NCI-H128 (cell line): ENCODE data around the gene FLOT2.
"Not testable (repeated sequence)": the region's sequence is repeated elsewhere in the genome, so short reads cannot be mapped to it uniquely, and the experiment has no call there.

Source experiments
- DNase-seq: peaks from one replicate; lab custom pipeline; 2025; ENCODE audit not compliant: unreplicated experiment; lab: John Stamatoyannopoulos, UW

Gene FLOT2

DNA sequence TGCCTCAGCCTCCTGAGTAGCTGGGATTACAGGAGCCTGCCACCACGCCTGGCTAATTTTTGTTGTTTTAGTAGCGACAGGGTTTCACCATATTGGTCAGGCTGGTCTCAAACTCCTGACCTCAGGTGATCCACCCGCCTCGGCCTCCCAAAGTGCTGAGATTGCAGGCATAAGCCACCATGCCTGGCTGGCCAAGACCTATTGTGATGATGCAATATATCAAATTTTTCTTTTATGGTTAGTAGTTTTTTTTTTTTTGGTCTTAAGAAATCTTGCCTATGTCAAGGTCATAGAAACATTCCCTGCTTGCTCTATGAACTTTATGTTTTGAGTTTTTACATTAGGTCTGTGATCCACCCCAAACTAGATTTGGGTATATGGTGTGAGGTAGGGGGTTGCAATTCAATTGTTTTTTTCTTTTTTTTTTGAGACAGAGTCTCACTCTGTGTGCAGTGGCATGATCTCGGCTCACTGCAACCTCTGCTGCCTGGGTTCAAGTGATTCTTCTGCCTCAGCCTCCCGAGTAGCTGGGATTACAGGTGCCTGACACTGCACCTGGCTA is 20.3 kb downstream of the FLOT2 start:
- DNase-seq = not testable (repeated sequence)

DNA sequence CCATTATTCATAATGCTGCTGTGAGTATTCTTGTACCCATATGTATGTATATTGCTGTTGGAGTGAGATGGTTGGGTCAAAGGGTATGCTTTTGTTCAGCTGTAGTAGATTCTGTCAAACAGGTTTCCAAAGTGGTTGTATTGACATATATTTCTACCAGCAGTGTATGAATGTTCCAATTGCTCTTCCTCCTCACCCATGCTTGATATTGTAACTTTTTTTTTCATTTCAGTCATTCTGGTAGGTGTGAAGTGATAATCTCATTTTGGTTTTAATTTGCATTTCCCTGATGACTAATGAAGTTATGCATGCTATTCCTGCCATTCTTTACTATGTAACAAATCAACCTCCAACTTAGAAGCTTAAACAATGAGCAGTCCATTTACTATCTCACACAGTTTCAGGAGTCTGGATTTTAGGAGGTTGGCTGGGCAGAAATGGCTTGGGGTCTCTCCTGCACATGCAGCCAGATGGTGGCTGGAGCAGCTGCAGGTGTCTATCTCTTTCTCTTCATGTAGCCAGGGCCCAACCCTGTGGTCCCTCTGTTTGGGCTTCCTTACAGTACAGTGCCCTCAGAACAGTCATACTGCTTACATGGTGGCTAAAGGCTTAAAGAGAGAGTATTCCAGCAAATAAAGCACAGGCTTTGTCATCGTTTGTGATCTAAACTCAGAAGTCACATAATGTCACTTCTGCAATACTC is 21.5 kb downstream of the FLOT2 start:
- DNase-seq = no peak

DNA sequence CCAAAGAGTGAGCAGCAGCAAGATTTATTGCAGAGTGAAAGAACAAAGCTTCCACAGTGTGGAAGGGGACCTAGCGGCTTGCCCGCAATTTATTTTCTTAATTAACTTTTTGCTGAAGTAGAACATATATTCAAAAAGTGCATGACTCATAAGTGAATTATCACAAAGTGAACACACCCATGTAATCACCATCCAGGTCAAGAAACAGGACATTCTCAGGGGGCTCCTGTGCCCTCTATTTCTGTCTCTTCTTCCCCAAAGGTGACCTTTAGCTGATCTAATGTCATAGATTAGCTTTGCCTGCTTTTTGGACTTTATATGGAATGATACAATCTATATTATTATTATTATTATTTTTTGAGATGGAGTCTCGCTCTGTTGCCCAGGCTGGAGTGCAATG is 22.8 kb downstream of the FLOT2 start:
- DNase-seq = no peak

- DNase-seq = no peak
Observed at GRCh38 chr17:28873839-28874238, 23.7 kb downstream of the FLOT2 start.

GRCh38 chr17:28871056-28871579 is 26.4 kb downstream of the FLOT2 start:
- no peak for DNase-seq

DNA sequence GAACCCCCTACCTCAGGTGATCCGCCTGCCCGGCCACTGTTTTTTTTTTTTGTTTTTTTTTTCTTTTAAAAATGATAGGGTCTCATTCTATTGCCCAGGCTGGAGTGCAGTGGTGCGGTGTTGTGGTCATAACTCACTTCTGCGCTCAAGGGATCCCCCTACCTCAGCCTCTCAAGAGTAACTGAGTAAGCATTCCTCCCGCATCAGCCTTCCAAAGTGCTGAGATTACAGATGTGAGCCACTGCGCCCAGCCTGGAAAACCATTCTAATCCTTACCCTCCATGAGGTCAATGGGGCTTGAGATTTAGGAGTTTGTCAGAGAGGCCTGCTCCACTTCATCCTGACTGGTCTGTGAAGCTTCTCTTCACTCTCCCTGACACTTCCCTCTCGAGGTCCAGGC is 30.3 kb downstream of the FLOT2 start:
- no peak for DNase-seq

GRCh38 chr17:28865946-28866752 is 31.4 kb downstream of the FLOT2 start:
- DNase-seq = no peak

DNA sequence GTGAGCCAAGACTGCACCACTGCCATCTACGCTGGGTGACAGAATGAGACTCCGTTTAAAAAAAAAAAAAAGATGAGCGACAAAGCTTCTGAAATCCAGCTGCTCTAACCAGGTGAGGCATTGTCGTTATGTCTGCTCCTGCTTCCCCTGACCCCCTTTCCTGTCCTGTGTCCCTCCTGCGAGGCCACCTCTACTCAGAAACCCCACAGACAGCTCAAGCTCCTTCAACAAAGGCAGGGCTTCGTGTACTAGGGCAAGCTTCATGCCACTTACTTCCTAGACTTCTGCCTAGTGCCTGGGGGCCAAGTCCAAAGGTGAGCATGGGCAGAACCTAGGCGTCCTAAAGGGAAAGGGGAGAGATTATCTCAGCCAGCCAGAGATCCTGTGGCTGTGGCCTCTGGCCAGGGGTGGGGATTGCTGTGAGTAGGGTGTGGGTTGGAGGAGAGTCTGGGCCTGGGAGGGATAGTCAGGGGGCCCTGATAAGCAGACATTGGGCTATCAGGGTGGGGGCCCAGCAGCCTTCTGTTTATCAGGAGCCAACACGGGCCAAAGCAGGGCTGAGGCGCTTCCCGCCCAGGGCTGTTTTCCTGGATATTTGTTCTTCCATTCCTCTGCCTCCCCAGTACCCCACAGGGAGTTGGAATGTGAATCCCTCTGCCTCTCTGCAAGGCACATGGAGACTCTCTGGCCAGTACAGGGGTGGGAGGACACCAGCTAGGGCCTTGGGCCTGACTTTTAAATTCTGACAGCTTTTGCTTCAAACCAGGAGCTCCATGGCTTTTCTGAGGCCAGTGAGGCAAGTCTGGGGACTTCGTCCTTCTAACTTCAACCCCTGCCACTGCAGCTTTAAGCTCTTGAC is 32.3 kb downstream of the FLOT2 start:
- no peak for DNase-seq

DNA sequence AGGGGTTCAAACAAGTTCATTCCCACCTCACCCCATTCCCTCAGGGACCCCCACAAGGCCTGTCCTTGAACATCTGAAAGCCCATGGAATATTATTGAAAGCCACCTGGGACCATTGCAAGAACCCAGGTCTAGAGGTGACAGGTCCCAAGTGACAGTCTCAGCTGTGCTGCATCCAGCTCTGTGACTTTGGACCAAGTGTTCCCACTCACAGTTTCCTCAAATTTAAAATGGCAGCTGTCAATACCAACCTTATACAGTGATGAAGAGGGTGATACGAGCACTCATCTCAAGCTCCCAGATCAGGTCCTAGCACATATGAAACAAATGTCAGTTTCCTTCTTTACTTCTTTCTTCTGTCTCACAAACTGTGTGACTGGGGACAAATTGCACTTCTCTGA is 33.6 kb downstream of the FLOT2 start:
- no peak for DNase-seq

DNA sequence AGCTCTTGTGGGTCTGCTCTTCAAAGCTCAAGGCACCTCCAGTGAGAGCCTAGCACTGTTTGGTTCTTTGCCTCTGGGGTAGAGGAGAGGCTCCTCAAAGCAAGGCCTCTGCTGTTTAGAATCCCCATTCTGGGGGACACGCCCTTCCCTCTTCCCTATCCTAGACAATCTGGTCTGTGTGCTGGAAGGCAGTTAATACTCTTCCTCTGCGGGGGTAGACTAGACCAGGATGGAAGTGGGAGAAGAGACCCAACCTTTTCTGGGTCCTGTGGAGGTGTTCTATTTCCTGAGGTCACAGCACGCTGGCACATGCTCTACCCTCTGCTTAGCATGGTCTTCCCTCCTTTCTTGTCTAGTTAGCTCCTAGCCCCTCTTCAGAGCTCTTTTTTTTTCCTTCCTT is 35.0 kb downstream of the FLOT2 start:
- no peak for DNase-seq

- no peak for DNase-seq
Observed at GRCh38 chr17:28861393-28862203, 35.9 kb downstream of the FLOT2 start.

- DNase-seq = no peak
Observed at GRCh38 chr17:28860363-28860808, 37.1 kb downstream of the FLOT2 start.

DNA sequence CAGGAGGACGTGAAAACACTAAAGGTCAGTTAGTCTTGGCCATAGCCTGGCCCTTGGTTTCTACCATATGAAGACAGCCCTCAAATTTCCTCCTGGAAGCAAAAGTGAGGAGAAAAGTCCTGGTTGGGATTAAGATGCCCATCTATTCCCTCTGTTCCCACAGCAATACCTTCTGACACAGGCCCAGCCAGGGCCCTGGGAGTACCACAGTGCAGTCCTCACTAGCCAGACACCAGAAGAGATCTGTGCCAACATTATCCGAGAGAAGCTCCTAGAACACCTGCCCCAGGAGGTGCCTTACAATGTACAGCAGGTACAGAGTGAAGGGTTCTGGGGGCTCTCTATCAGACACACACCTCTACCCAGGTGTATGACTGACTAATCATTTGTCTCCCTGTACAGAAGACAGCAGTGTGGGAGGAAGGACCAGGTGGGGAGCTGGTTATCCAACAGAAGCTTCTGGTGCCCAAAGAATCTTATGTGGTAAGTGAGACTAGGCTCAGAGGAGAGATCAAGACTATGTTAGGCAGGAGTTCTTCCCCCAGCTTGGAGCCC is 38.7 kb downstream of the FLOT2 start:
- no peak for DNase-seq

- DNase-seq = no peak
Observed at GRCh38 chr17:28857905-28858800, 39.4 kb downstream of the FLOT2 start.

- no peak for DNase-seq
Observed at GRCh38 chr17:28856028-28856574, 41.4 kb downstream of the FLOT2 start.

DNA sequence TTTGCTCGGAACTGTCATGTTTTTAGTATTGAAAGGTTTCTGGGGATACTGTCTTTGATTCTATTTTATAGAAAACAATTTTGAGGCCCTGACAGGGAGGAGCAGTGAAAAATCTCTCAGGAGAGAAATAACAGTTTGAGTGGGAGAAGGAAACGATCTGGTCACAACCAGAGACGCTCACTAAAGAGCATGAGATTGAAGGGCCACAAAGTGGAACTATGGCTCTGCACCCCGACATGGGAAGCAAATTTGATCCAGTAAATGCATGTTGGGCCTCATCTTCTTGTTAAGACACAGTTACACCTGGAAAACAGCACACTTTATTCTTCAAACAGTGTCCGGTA is 42.2 kb downstream of the FLOT2 start:
- DNase-seq = no peak

DNA sequence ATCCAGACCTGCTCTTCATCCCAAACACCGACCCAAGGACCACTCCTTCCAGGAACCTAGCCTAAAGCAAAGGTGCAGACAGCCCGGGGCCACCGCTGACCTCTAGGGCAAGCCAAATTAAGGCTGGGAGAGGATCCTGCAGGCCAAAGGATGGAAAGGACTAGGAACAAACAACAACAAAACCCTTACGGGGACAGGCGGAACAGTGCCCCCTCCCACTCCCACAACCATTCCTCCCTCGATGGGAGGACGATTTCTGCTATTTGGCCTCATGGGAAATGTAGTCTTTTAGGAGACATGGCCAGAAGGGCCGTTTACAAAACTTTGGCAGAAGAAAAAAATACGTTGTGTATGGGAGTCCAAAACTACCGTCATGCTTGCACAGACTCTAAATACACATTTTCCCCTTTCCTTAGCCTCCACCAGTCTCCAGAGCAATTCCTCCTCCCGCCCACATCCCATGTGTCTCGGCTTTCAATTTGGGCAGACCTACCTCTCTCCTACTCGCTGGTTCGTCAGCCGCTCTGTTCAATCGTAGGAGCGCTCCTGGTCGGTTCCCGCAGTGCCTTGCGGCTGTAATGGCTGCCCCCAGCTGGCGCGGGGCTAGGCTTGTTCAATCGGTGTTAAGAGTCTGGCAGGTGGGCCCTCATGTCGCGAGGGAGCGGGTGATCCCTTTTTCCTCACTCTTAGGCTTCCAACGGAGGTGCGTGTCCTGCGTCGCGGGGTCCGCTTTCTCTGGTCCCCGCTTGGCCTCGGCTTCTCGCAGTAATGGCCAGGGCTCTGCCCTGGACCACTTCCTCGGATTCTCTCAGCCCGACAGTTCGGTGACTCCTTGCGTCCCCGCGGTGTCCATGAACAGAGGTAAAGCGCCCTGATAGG is 42.8 kb downstream of the FLOT2 start, which contains the start of gene ERAL1:
TSS of gene ERAL1 (plus strand) at position 560 of the 879 bp plus-strand sequence. CDS start at position 579, 19 bp downstream.
- peak; percentile 57 for DNase-seq
